HT-29 (cell line): ENCODE results near the gene ANG. TPM values are rescaled to one million over a fixed set of nuclear protein-coding genes. Genes with fewer than 3 reads are reported as not detected.
"Not testable (repeated sequence)": the region's sequence is repeated elsewhere in the genome, so short reads cannot be mapped to it uniquely, and the experiment has no call there.

Experiments used
- DNase-seq: peaks from one replicate; pipeline ENCODE4 v3.0.0-alpha.2; 2015; ENCODE audit warnings: low spot score
- total RNA-seq: library from RNA; depleted of rRNA; stranded (reverse); fragments of >200 nt; shearing (Covaris generic); gene quantifications from 2 replicates; pipeline ENCODE4 v1.2.3, GENCODE V29; 2014; rRNA removed

The ANG gene
- 0.57 and 4.0 TPM in 2 replicates for total RNA-seq

- peak; percentile 1 for DNase-seq
Measured at GRCh38 chr14:20688167-20688839, at the start of gene ANG. ANG (plus strand) TSS chr14:20688764; CDS start chr14:20693565, 4,801 bp downstream.

GRCh38 chr14:20641591-20641990 lies 47.0 kb upstream of the ANG start, which contains the start of gene OR6S1:
OR6S1 (minus strand) TSS chr14:20641691; CDS start chr14:20641691, 0 bp downstream.
- no peak for DNase-seq

- no peak for DNase-seq
Measured at GRCh38 chr14:20642182-20642581, 46.4 kb upstream of the ANG start.

GRCh38 chr14:20642755-20643154 lies 45.8 kb upstream of the ANG start:
- DNase-seq, result not testable (repeated sequence)

- DNase-seq, result no peak
Measured at GRCh38 chr14:20644520-20644919, 44.0 kb upstream of the ANG start.

- no peak for DNase-seq
Measured at GRCh38 chr14:20645481-20645880, 43.1 kb upstream of the ANG start.

- no peak for DNase-seq
Measured at GRCh38 chr14:20652996-20653975, 35.3 kb upstream of the ANG start.

GRCh38 chr14:20655851-20656250 lies 32.7 kb upstream of the ANG start:
- no peak for DNase-seq

- no peak for DNase-seq
Measured at GRCh38 chr14:20656274-20656673, 32.3 kb upstream of the ANG start.

GRCh38 chr14:20657216-20658211 lies 31.1 kb upstream of the ANG start:
- peak; percentile 74 for DNase-seq

GRCh38 chr14:20658246-20658645 lies 30.3 kb upstream of the ANG start:
- DNase-seq, result no peak

GRCh38 chr14:20659336-20659735 lies 29.2 kb upstream of the ANG start:
- DNase-seq, result no peak

- DNase-seq, result no peak
Measured at GRCh38 chr14:20659813-20660395, 28.7 kb upstream of the ANG start.

GRCh38 chr14:20661197-20661596 lies 27.4 kb upstream of the ANG start:
- no peak for DNase-seq

GRCh38 chr14:20662968-20663732 lies 25.4 kb upstream of the ANG start:
- DNase-seq, result peak; percentile 86

- DNase-seq, result not testable (repeated sequence)
Measured at GRCh38 chr14:20666400-20666961, 22.1 kb upstream of the ANG start.

- no peak for DNase-seq
Measured at GRCh38 chr14:20667957-20668356, 20.6 kb upstream of the ANG start.

GRCh38 chr14:20668969-20669368 lies 19.6 kb upstream of the ANG start:
- no peak for DNase-seq

- DNase-seq, result peak; percentile 49
Measured at GRCh38 chr14:20671597-20672283, 16.8 kb upstream of the ANG start.
